ENCODE results near the gene NRG2.

NRG2 gene

DNA sequence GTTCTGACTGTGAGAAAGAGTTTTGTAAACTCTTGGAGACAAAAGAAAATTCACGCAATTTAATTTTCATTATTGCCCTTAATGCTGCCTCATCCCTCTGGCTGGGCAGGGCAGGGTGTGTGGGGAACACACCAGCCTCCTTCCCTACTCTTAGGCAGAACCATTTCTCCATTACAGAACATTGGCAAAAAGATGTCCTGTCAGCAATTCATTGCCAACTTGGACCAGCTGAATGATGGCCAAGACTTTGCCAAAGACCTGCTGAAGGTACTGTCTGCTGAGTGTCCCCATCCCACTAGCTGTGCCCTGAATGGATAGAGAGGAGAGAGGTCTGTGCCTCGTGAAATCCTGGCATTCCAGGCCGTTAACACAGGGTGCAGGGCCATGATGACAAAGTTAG lies 209.6 kb downstream of the NRG2 start:
- TF ChIP-seq, protein P1, sequence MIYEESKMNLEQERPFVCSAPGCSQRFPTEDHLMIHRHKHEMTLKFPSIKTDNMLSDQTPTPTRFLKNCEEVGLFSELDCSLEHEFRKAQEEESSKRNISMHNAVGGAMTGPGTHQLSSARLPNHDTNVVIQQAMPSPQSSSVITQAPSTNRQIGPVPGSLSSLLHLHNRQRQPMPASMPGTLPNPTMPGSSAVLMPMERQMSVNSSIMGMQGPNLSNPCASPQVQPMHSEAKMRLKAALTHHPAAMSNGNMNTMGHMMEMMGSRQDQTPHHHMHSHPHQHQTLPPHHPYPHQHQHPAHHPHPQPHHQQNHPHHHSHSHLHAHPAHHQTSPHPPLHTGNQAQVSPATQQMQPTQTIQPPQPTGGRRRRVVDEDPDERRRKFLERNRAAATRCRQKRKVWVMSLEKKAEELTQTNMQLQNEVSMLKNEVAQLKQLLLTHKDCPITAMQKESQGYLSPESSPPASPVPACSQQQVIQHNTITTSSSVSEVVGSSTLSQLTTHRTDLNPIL (CRISPR knock-in tag; IDR thresholded peaks at IDR 0.05; ENCODE audit: low read depth), result no peak
- TF ChIP-seq CSDC2 (CRISPR knock-in tag; IDR thresholded peaks at IDR 0.05) (no peak), TOX (CRISPR knock-in tag; IDR thresholded peaks at IDR 0.05; ENCODE audit: borderline replicate concordance) (no peak), ESRRG (CRISPR knock-in tag; IDR thresholded peaks at IDR 0.05) (no peak), ZNF8 (CRISPR knock-in tag; IDR thresholded peaks at IDR 0.05) (no peak), TCF4 (CRISPR knock-in tag; IDR thresholded peaks at IDR 0.05; ENCODE audit: borderline replicate concordance) (no peak), ISL1 (CRISPR knock-in tag; IDR thresholded peaks at IDR 0.05) (no peak), OSR1 (CRISPR knock-in tag; IDR thresholded peaks at IDR 0.05) (no peak), ZFP3 (CRISPR knock-in tag; IDR thresholded peaks at IDR 0.05) (no peak), ZFP30 (CRISPR knock-in tag; IDR thresholded peaks at IDR 0.05) (no peak), SNAI2 (CRISPR knock-in tag; IDR thresholded peaks at IDR 0.05) (no peak), BACH2 (CRISPR knock-in tag; IDR thresholded peaks at IDR 0.05; ENCODE audit: borderline replicate concordance) (no peak), PPARA (CRISPR knock-in tag; IDR thresholded peaks at IDR 0.05; ENCODE audit: borderline replicate concordance) (no peak), ZC3H10 (CRISPR knock-in tag; IDR thresholded peaks at IDR 0.05) (no peak), ARNTL (CRISPR knock-in tag; IDR thresholded peaks at IDR 0.05; ENCODE audit: borderline replicate concordance, low read depth) (no peak), ZNF70 (CRISPR knock-in tag; IDR thresholded peaks at IDR 0.05) (no peak)
- TF ChIP-seq, protein P2, sequence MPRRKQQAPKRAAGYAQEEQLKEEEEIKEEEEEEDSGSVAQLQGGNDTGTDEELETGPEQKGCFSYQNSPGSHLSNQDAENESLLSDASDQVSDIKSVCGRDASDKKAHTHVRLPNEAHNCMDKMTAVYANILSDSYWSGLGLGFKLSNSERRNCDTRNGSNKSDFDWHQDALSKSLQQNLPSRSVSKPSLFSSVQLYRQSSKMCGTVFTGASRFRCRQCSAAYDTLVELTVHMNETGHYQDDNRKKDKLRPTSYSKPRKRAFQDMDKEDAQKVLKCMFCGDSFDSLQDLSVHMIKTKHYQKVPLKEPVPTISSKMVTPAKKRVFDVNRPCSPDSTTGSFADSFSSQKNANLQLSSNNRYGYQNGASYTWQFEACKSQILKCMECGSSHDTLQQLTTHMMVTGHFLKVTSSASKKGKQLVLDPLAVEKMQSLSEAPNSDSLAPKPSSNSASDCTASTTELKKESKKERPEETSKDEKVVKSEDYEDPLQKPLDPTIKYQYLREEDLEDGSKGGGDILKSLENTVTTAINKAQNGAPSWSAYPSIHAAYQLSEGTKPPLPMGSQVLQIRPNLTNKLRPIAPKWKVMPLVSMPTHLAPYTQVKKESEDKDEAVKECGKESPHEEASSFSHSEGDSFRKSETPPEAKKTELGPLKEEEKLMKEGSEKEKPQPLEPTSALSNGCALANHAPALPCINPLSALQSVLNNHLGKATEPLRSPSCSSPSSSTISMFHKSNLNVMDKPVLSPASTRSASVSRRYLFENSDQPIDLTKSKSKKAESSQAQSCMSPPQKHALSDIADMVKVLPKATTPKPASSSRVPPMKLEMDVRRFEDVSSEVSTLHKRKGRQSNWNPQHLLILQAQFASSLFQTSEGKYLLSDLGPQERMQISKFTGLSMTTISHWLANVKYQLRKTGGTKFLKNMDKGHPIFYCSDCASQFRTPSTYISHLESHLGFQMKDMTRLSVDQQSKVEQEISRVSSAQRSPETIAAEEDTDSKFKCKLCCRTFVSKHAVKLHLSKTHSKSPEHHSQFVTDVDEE (CRISPR knock-in tag; IDR thresholded peaks at IDR 0.05), result no peak
- TF ChIP-seq, protein P3, sequence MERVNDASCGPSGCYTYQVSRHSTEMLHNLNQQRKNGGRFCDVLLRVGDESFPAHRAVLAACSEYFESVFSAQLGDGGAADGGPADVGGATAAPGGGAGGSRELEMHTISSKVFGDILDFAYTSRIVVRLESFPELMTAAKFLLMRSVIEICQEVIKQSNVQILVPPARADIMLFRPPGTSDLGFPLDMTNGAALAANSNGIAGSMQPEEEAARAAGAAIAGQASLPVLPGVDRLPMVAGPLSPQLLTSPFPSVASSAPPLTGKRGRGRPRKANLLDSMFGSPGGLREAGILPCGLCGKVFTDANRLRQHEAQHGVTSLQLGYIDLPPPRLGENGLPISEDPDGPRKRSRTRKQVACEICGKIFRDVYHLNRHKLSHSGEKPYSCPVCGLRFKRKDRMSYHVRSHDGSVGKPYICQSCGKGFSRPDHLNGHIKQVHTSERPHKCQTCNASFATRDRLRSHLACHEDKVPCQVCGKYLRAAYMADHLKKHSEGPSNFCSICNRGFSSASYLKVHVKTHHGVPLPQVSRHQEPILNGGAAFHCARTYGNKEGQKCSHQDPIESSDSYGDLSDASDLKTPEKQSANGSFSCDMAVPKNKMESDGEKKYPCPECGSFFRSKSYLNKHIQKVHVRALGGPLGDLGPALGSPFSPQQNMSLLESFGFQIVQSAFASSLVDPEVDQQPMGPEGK (CRISPR knock-in tag; IDR thresholded peaks at IDR 0.05; ENCODE audit: borderline replicate concordance), result no peak
- no peak for ATAC-seq

DNA sequence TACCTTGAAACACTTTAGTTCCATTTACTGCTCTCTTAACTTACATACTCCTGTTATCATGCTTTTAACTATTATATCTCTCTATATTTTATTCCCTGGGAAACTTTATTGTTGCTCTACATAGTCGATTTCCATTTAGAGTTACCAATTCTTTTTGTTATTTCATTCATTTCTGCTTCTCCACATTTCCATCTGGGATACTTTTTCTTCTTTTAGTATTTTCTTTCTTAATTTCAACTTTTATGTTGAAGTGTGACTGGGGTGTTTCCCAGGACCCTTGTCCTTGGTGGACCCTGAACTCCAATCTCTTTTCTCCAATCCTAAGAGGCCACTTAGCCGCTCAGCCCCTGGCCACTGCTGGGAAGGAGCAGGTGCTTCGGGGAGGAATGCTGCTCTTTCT lies 211.5 kb downstream of the NRG2 start:
- ATAC-seq, result no peak

DNA sequence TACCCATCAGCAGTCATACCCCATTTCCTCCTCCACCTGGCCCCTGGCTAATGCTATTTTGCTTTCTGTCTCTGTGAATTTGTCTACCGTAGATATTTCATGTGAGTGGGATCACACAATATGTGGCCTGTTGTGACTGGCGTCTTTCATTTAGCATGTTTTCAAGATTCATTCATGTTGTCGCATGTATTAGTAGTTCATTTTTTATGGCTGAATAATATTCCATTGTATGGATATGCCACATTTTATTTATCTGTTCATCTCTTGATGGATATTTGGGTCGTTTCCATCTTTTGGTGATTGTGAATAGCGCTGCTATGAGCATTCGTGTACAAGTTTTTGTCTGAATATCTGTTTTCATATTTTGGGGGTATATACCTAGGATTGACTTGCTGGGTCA lies 213.6 kb downstream of the NRG2 start:
- TF ChIP-seq ZNF8 (CRISPR knock-in tag; IDR thresholded peaks at IDR 0.05) (peak; percentile 87), CSDC2 (CRISPR knock-in tag; IDR thresholded peaks at IDR 0.05) (no peak)
- ATAC-seq, result no peak

More for the DNA sequence above, 211.5 kb downstream of the NRG2 start:
- TF ChIP-seq, protein P4, sequence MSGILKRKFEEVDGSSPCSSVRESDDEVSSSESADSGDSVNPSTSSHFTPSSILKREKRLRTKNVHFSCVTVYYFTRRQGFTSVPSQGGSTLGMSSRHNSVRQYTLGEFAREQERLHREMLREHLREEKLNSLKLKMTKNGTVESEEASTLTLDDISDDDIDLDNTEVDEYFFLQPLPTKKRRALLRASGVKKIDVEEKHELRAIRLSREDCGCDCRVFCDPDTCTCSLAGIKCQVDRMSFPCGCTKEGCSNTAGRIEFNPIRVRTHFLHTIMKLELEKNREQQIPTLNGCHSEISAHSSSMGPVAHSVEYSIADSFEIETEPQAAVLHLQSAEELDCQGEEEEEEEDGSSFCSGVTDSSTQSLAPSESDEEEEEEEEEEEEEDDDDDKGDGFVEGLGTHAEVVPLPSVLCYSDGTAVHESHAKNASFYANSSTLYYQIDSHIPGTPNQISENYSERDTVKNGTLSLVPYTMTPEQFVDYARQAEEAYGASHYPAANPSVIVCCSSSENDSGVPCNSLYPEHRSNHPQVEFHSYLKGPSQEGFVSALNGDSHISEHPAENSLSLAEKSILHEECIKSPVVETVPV (CRISPR knock-in tag; IDR thresholded peaks at IDR 0.05), result no peak
- no peak for TF ChIP-seq ZFP30 (CRISPR knock-in tag; IDR thresholded peaks at IDR 0.05)

DNA sequence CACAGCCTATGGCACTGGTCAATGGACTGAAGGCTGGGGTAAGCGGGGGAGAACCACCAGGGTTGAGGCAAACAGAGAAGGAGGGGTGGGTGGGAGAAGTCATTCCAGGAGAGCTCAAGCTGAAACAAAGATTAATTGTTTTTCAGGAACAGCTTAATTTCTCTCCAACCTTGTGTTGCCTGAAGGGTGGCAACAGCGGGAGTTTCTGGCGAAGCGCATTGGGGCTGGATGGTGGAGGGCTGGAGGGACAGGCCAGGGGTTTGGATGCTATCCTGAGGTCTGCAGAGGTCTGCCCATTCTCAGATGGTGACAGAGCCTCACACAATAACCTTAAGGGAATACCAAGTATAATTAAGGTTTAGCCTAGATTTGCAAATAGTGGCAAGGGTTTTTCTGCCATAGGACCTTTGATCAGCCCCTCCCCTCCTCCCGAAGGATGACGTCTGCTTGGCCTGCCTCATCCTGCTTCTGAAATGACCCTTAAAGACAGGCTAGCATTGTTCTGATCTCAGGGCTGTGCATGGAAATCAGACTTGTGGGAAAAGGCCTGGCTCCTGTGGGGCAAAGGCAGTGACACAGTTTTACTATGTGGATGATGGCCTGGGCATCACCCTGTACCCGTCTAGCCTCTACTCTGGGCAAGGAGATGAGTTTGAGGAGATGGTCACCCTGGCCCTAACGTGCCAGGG lies 214.7 kb downstream of the NRG2 start:
- no peak for ATAC-seq
- TF ChIP-seq TOX (CRISPR knock-in tag; IDR thresholded peaks at IDR 0.05; ENCODE audit: borderline replicate concordance) (no peak), ISL1 (CRISPR knock-in tag; IDR thresholded peaks at IDR 0.05) (no peak), ESRRG (CRISPR knock-in tag; IDR thresholded peaks at IDR 0.05) (no peak), ZNF8 (CRISPR knock-in tag; IDR thresholded peaks at IDR 0.05) (no peak), ARNTL (CRISPR knock-in tag; IDR thresholded peaks at IDR 0.05; ENCODE audit: borderline replicate concordance, low read depth) (no peak), TCF4 (CRISPR knock-in tag; IDR thresholded peaks at IDR 0.05; ENCODE audit: borderline replicate concordance) (no peak), GLIS3 (CRISPR knock-in tag; IDR thresholded peaks at IDR 0.05) (no peak), RARB (CRISPR knock-in tag; IDR thresholded peaks at IDR 0.05) (no peak), OSR1 (CRISPR knock-in tag; IDR thresholded peaks at IDR 0.05) (no peak), ZFP30 (CRISPR knock-in tag; IDR thresholded peaks at IDR 0.05) (no peak), ZNF70 (CRISPR knock-in tag; IDR thresholded peaks at IDR 0.05) (no peak)
- TF ChIP-seq, protein P5, sequence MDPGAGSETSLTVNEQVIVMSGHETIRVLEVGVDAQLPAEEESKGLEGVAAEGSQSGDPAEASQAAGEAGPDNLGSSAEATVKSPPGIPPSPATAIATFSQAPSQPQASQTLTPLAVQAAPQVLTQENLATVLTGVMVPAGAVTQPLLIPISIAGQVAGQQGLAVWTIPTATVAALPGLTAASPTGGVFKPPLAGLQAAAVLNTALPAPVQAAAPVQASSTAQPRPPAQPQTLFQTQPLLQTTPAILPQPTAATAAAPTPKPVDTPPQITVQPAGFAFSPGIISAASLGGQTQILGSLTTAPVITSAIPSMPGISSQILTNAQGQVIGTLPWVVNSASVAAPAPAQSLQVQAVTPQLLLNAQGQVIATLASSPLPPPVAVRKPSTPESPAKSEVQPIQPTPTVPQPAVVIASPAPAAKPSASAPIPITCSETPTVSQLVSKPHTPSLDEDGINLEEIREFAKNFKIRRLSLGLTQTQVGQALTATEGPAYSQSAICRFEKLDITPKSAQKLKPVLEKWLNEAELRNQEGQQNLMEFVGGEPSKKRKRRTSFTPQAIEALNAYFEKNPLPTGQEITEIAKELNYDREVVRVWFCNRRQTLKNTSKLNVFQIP (CRISPR knock-in tag; IDR thresholded peaks at IDR 0.05; ENCODE audit: borderline replicate concordance, low read depth), result no peak
- TF ChIP-seq, protein P1 (CRISPR knock-in tag; IDR thresholded peaks at IDR 0.05; ENCODE audit: low read depth), result no peak
- TF ChIP-seq, protein P4 (CRISPR knock-in tag; IDR thresholded peaks at IDR 0.05), result no peak
